ENCODE results near the gene TBC1D23.
"Not testable (repeated sequence)": the region's sequence is repeated elsewhere in the genome, so short reads cannot be mapped to it uniquely, and the experiment has no call there.

TBC1D23 gene

DNA sequence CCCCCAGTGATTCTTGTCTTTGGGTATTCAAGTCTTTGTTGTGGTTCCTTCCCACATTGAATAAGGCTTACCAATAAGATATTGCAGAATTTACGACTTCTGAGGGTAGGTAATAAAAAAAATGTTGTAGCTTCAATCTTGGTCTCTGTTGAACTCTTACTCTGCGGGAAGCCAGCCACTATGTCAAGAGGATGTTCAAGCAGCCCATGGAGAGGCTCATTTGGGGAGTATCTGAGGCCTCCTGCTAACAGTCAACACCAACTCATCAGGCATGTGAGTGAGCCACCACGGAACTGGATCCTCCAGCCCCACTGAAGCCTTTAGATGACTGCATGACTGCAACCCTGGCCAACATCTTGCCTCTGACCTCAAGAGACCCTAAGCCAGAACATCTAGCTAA is 3.2 kb upstream of the TBC1D23 start:
- FAIRE-seq, result no peak

DNA sequence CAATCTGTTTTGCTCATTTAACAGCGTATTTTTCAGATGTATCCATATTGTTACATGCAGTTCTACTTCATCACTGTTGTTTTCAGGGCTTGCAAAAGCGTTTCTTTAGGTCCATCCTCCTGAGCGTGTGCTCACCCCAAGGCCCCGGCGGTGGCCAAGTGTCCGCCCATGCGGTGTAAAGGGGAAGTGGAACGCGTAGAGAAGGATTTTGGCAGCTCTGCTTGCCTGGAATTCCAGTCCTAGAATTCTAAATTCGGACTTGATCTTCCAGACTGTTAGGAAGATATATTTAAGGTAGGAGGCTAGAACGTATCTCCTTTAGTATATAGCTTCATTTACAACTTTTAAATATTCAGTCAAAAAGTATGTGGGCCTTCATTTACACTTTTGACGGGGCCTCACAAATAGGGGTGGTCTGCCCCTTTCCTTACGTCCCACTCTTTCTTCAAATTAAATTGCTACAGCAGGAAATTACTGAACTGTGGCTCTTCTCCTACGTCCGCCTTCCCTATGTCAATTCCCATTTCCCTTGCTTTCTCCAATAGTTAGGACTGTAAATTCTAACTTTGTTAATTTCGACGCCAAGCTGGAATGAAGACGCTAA is 609 bp upstream of the TBC1D23 start:
- FAIRE-seq, result no peak

DNA sequence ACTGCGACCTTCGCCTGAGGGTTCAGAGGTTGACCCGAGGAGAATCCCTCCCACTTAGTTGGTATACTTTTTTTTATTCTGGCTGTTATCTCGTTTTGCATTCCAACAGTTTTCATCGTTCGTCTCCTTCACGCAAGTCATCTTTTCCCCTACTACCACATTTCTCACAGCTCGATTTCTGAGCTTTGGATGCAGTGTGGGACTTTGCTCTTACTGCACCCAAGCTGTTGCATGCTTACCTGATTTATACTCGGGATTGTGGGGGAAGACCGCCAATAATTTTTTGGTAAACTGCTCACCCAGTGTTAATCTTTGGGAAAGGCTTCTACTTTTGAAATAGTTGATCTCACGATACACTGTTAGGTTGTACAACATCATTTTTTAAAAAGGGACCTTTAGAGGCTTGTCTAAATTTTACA is 702 bp downstream of the TBC1D23 start:
- no peak for FAIRE-seq

DNA sequence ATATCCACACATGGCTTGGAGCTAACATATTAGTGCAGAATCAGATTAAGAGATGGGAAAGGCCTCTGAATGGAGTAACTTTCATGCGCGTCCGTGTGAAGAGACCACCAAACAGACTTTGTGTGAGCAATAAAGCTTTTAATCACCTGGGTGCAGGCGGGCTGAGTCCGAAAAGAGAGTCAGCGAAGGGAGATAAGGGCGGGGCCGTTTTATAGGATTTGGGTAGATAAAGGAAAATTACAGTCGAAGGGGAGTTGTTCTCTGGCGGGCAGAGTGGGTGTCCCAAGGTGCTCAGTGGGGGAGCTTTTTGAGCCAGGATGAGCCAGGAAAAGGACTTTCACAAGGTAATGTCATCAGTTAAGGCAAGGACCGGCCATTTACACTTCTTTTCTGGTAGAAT is 2.1 kb downstream of the TBC1D23 start:
- not testable (repeated sequence) for FAIRE-seq

DNA sequence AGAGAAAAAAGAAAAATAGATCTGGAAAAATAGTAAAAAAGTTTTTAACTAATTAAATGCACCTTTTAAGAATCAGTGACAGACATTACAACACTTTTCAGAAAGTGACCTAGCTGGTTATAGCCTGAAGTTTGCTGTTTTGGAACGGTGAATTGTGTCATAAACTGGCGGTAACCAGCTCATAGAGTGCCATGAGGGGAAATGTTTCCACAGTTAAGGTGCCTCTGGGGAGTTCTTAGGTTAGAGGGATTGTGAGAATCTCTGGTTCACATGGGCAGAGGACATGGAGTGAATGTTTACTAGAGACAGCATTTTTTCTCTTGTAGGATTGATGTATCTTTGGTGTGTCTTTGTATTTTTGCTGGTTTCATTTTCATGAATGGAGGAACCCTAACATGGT is 2.8 kb downstream of the TBC1D23 start:
- no peak for FAIRE-seq

DNA sequence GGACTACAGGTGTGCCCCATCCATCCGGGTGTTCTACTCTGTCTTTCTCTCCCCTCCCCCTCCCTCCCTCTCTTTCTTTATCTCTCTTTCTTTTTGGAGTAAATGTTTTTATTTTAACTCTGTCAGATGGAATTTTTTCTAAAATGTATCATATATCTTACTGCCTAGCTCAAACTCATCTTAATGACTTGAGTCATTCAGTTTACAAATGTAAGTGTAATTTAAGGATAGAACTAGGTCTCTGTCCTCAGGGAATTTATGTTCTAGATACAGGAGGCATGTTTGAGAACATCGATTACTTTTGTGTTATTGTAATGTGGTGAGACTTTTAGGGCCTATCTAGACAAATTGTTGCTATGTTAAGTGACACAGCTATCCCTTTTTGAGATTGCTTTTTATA is 3.5 kb downstream of the TBC1D23 start:
- no peak for FAIRE-seq

DNA sequence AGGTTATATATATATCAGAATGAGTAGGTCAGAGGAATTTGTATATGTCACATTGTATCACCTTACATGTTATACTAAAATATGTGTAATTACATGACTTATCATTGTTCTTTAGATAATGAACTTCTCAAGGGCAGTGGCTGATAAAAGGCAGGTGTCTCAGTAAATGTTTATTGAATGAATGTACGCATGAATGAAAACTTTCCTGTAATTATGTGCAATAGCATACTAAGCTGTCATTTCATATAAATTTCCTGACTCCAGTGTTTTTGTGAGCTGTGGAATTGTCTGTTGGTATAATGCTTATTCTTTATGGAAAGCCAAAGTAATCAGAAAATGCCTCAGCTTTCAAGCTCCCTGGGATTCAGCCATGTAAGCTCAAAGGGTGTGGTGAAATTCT is 4.2 kb downstream of the TBC1D23 start:
- FAIRE-seq, result no peak

DNA sequence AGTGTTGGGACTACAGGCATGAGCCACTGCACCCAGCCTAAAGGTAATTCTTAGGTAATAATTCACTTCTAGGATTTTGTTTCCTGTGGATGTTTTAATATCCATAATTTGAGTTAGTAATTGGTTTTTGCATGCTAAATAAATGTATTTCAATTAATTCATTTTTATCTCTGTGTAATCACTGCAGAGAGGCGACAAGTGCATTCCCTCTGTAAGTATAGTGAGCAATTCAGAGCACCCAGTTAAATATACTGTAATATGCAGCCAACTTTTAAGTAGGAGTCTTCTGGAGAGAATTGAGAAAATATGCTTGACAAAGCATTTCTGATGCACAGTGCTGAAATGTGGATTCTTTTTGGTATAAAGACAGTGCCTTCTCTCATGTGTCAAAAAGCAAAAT is 5.7 kb downstream of the TBC1D23 start:
- no peak for FAIRE-seq

DNA sequence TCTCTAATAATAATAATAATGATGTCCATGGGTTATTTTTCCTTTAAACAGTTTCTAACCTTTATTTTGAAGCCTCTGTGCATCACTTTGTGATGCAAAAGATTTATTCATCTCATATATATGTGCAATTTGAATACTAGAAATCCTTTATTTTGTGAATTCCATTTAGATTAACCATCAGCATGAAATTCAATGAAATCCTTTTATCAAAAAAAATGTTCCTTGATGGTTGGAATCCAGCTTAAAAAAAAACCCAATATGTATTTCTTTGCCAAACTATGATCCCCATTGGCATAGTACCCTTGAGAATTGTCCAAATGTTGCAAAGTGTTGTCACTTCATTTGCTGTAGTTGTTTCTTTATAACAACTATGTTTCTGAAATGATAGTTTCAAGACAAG is 7.4 kb downstream of the TBC1D23 start:
- FAIRE-seq, result no peak

DNA sequence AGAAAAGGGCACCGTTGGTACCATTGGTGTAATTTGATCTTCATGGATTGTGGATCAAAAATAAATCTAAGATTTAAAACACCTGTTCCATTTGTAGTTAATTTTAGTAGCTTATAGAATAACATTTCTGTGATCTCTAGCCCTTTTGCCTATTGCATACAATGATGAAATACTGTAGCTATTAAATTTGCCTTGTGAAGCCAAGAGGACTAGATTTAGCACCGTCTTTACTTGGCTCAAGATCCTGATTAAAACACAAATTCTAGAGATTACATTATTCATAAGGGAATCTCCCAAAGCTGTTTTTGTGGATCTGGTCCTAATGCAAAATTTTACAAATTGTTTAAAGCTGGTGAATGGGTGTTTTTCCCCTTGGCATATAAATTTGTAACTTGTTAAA is 8.2 kb downstream of the TBC1D23 start:
- no peak for FAIRE-seq

DNA sequence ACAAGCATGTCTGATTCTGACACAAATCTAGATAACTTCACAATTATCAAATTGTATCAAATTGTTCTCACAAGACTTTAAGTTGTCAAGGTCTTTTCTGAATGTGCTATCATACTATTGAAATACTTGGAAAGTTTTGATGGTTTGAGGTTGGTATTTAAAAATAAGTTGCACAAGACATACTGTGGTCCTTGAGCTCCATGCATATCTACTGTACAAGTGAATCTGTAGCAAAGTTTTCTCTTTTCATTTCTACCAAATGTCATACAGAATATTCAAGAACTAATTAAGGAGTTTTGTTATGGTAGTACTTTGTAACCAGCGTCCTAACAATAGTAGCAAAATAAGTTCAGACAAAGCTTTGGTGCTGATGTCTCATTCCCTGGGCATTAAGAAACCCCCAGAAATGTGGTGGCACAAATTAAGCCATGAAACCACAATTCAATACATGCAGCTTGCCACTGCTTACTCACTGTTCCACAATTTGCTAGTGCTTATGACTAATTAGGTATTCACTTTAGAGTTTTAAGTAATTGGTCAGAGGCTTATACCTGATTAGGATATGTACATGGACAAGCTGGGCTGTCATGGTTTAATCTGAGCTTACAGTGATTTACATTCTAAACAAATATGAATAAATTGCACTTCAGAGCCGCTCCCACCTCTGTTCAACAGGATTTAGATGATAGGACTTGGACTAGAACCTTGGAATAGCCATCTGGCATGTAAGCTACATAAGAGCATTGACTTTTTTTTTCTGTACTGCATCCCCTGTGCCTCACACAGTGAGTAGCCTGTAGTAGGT is 8.8 kb downstream of the TBC1D23 start:
- no peak for FAIRE-seq

DNA sequence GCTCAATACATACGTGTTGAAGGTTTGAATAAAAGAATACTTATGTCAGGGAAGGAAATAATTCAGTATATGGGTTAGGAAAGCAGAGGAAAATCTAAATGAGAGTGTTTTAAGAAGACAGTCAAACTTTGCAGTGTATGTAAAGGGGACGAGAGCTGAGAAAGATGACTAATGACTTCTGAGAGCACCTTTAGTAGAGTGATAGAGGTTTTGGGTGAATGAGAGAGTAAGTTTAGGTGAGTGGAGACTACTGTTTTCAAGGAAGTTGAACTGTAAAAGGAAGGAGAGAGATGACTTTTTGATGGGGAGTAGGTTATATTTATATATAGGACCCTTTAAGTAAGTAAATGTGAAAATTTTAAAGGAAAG is 9.4 kb downstream of the TBC1D23 start:
- no peak for FAIRE-seq

DNA sequence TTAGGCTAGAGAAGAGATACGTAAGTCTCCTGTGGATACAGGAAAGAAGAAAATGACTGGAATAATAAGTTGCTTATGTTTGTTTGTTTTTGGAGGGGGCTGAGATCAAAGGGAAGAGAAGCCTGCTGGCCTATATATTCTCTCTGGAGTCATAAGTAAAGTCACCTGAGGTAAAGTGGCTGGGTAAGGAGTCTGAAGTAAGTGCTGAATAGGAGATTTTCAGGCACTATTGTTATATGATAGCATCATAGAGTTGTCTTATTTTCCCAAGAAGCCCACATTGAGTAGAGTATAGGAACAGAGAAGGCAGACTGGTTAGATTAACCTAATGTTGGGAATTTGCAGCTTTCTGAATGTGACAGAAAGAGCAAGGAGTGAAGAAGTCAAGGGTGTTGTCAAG is 10.7 kb downstream of the TBC1D23 start:
- no peak for FAIRE-seq

DNA sequence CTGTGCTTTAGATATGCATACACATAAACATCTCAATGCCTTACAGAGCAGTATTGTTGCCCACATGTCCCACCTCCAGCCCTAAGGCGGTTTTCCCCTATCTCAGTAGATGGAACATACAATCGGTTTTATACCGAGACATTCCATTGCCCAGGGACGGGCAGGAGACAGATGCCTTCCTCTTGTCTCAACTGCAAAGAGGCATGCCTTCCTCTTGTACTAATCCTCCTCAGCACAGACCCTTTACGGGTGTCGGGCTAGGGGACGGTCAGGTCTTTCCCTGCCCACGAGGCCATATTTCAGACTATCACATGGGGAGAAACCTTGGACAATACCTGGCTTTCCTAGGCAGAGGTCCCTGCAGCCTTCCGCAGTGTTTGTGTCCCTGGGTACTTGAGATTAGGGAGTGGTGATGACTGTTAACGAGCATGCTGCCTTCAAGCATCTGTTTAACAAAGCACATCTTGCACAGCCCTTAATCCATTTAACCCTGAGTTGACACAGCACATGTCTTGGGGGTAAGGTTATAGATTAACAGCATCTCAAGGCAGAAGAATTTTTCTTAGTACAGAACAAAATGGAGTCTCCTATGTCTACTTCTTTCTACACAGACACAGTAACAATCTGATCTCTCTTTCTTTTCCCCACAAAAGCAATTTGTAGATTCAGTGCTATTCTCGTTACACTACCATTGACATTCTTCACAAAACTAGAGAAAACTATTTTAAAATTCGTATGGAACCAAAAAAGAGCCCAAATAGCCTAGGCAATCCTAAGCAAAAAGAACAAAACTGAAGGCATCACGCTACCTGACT is 12.2 kb downstream of the TBC1D23 start:
- not testable (repeated sequence) for FAIRE-seq

DNA sequence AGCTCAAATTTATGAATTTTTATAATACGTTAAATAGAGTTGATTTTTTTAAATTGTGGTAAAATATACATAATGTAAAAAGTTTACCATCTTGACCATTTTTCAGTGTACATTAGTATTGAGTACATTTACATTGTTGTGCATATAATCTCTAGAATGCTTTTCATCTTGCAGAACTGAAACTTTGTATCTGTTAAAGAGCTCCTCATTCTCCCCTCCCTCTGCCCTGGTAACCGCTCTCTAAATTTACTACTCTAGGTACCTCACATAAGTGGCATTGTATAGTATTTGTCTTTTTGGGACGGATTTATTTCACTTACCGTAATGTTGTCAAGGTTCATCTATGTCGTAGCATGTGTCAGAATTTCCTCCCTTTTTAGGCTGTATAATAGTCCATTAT is 13.6 kb downstream of the TBC1D23 start:
- no peak for FAIRE-seq

DNA sequence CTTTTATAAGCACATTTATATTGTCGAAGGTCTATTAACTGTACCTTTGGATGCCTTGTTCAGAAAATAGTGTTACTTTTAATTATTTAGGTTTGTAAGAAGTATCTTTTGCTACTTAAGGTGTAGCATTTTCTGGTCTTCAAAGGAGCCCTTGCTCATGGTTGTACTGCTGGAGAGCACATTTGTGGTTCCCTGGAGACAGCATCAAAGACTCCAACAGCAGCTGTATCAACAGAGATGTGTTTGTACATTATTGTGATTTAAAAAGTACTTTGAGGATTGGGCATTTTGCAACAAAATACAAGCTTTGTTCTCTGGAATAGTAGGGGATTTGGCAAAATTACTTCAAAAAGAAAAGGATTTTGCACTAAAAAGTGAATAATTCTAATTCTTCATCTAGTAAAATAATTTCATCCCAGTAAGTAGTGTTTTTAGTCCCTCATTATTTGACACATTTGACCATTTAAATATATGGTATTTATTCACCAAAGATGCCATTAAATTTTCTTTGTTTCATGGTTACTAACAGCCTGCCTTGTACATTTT is 16.5 kb downstream of the TBC1D23 start:
- FAIRE-seq, result no peak

DNA sequence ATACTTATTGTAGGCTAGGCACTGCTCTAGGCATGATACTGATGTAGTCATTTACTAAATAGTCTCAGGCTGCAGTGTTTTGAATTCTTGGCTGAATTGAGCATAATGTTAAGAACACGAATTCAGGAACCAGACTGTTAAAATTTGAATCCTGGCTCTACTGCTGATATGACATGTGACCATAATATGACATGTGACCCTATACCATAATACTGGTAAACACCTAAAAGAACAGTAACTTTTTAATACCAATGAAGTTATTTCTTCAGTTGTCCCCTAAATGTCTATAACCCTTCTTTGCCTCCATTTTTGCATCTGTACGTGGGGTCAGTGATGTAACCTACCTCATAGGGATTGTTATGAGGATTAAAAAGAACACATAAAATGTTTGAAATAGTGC is 18.1 kb downstream of the TBC1D23 start:
- no peak for FAIRE-seq

DNA sequence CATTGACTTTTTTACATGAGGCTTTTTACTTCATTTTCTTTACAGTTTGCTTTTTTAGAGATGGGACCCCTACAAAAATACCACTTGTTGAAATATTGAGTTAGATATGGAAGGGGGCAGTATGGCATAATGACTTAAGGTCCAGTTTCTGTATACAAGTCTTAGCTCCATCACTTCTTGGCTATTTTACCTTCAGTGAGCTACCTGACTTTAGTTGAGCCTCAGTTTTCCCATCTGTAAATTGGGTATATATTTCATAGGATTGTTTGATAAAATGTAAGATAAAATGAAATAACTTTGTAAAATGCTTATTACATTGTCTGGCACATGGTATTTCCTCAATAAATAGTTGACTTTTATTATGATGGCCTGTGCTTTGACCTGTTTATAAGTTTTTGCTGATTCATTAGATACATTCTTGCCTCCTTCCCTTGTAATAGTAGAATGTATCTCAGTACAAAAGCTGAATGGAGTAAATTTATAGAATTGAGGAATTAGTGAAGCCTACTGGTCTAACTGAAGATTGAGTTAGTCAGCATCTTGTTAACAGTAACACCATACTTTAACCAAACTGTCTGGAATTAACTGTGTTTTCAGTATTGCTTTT is 27.6 kb downstream of the TBC1D23 start:
- no peak for FAIRE-seq

DNA sequence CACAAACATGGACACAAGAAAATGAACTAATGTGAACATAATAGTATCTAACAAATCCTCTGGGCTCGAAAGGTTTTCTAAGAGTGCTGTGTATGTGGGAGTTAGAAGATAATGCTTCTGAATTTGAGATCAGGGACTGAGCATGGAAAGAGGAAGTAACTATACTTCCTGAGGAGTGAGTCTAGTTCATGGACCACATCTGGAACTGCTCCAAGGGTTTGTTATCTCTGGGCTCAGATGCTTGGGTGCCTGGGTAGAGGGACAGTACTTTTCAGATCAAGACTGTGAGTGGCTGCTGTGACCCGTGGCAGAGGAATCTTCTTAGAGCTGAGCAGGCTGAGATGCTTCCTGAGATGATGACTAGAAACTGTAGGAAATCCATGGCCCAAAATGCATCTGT is 28.5 kb downstream of the TBC1D23 start:
- no peak for FAIRE-seq

DNA sequence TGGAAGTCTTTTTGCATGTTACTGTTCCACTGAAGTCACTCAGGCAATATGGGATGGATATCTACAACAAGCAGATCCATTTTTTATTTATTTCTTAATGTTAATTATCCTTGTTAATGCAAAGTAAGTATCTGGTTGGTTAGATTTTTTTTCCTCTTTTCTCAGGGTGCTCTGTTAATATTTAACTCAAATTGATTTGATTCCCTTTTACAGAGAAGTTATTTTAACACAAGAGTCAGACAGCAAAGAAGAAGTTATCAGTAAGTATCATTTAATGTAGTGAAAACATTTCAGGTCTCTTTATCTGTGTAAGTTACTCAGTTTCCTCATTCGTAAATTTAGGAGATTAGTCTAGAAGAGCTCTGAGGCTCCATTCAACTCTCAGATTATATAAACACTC is 34.3 kb downstream of the TBC1D23 start:
- FAIRE-seq, result no peak

DNA sequence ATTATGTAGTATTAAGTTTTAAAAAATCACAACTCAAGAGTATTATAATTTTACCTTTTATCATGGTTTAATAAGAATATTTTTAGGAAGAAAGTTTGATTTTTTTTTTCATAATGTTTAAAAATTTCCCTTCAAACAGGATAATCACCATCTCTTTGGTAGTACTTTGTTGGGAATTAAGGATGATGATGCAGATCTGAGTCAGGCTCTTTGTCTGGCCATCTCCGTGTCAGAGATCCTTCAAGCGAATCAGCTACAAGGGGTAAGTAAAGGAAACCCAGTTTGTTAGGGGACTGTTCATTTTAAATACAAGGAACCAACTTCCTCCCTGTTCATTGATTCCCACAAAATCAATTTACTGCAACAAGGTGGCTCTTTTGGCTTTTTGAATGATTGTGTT is 37.0 kb downstream of the TBC1D23 start:
- FAIRE-seq, result no peak

DNA sequence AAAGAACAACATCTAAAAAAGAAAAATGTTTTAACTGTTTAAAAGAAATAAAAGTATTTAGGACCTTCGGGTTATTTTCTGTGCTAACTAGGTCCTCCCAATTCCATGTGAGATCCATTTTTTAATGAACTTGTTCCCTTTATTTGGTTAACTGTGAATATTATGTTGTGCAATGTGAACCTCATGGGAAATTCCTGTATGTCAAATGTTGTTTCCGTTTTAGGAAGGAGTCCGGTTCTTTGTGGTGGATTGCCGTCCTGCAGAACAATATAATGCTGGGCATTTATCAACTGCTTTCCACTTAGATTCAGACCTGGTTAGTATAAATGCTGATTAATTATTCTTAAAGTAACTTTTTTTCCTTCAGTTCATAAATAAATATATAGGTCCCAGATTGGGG is 38.2 kb downstream of the TBC1D23 start:
- no peak for FAIRE-seq

DNA sequence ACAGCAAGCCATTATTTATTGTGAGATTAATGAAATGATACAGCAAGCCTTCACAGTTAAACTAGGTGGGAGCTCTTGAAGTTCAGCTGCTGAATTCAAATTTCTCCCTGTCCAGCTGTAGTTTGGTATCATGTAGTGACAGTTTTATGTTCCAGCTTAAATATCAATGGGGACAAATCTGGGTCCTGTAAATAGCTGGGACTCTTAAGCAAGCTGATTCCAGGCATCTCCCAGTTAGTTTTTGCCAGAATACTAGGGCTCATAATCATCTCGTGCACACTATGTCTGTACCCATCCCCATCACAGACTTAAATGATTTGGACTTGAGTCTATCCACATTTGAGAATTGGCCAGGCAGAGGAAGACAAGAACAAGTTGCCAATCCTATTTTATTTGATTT is 45.9 kb downstream of the TBC1D23 start:
- FAIRE-seq, result no peak
